ENCODE results near the gene TRAPPC2L.

The TRAPPC2L gene

DNA sequence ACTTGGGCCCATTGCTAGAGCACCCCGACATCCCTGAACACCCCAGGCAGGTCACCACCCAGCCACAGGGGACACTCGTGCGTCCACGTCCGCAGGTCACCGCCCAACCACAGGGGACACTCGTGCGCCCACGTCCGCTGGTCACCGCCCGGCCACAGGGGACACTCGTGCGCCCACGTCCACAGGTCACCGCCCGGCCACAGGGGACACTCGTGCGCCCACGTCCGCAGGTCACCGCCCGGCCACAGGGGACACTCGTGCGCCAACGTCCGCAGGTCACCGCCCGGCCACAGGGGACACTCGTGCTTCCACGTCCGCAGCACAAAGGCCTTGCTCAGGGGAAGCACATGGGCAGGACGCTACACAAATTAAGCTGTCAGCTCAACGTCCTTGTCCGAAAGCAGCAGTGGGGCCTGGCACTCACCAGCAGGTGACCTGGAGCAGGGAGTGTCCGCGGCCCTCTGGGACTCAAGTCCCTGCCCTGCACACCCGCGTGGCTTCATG, 17.8 kb upstream of the TRAPPC2L start:
- TF ChIP-seq, protein P1, sequence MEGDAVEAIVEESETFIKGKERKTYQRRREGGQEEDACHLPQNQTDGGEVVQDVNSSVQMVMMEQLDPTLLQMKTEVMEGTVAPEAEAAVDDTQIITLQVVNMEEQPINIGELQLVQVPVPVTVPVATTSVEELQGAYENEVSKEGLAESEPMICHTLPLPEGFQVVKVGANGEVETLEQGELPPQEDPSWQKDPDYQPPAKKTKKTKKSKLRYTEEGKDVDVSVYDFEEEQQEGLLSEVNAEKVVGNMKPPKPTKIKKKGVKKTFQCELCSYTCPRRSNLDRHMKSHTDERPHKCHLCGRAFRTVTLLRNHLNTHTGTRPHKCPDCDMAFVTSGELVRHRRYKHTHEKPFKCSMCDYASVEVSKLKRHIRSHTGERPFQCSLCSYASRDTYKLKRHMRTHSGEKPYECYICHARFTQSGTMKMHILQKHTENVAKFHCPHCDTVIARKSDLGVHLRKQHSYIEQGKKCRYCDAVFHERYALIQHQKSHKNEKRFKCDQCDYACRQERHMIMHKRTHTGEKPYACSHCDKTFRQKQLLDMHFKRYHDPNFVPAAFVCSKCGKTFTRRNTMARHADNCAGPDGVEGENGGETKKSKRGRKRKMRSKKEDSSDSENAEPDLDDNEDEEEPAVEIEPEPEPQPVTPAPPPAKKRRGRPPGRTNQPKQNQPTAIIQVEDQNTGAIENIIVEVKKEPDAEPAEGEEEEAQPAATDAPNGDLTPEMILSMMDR (IDR thresholded peaks at IDR 0.05), result peak; percentile 74
- Histone ChIP-seq H3K4me1 (ENCODE audit: control insufficient read depth in 1 of 2, insufficient read depth in 1 of 2, low read depth in 1 of 2, low read length in 1 of 2) (peaks cover 40 to 46% of the 10 kb centered on the region in 2 experiments), H3K27ac (peak overlapping the region; percentile 86), H3K27me3 (no peaks in the 10 kb centered on the region), H3K9me3 (no peaks in the 10 kb centered on the region), H3K4me3 (ENCODE audit: low read depth in 1 of 2, low read length in 1 of 2) (peak overlapping the region in 1 of 2 experiments; percentile 39), H3K36me3 (peaks cover 95% of the 10 kb centered on the region)

GRCh38 chr16:88839745-88840599, 17.0 kb upstream of the TRAPPC2L start:
- H3K4me3 ChIP-seq (ENCODE audit: low read depth in 1 of 2, low read length in 1 of 2), result peak overlapping the region; percentile 37 to 39
- H3K4me1 ChIP-seq (ENCODE audit: control insufficient read depth in 1 of 2, insufficient read depth in 1 of 2, low read depth in 1 of 2, low read length in 1 of 2), result peaks cover 40 to 46% of the 10 kb centered on the region in 2 experiments
- H3K9me3 ChIP-seq, result no peaks in the 10 kb centered on the region
- peak overlapping the region; percentile 86 for H3K27ac ChIP-seq
- TF ChIP-seq, protein P1 (IDR thresholded peaks at IDR 0.05), result no peak
- peaks cover 94% of the 10 kb centered on the region for H3K36me3 ChIP-seq
- no peaks in the 10 kb centered on the region for H3K27me3 ChIP-seq

- Histone ChIP-seq H3K4me3 (ENCODE audit: low read depth in 1 of 2, low read length in 1 of 2) (peak overlapping the region; percentile 37 to 39), H3K27ac (peak overlapping the region; percentile 86), H3K27me3 (no peaks in the 10 kb centered on the region), H3K36me3 (peaks cover 92% of the 10 kb centered on the region), H3K9me3 (no peaks in the 10 kb centered on the region), H3K4me1 (ENCODE audit: control insufficient read depth in 1 of 2, insufficient read depth in 1 of 2, low read depth in 1 of 2, low read length in 1 of 2) (peaks cover 40 to 46% of the 10 kb centered on the region in 2 experiments)
- TF ChIP-seq, protein P1 (IDR thresholded peaks at IDR 0.05), result no peak
Measured at GRCh38 chr16:88840600-88841215, 16.2 kb upstream of the TRAPPC2L start.

GRCh38 chr16:88841521-88842307, 15.2 kb upstream of the TRAPPC2L start:
- H3K9me3 ChIP-seq, result no peaks in the 10 kb centered on the region
- TF ChIP-seq, protein P1 (IDR thresholded peaks at IDR 0.05), result no peak
- H3K4me1 ChIP-seq (ENCODE audit: control insufficient read depth in 1 of 2, insufficient read depth in 1 of 2, low read depth in 1 of 2, low read length in 1 of 2), result peaks cover 40 to 46% of the 10 kb centered on the region in 2 experiments
- no peak overlapping the region for H3K4me3 ChIP-seq (ENCODE audit: low read depth in 1 of 2, low read length in 1 of 2)
- H3K27ac ChIP-seq, result peak overlapping the region; percentile 86
- peaks cover 88% of the 10 kb centered on the region for H3K36me3 ChIP-seq
- no peaks in the 10 kb centered on the region for H3K27me3 ChIP-seq

- Histone ChIP-seq H3K27me3 (no peaks in the 10 kb centered on the region), H3K27ac (peak overlapping the region; percentile 86), H3K36me3 (peaks cover 87% of the 10 kb centered on the region), H3K9me3 (no peaks in the 10 kb centered on the region), H3K4me1 (ENCODE audit: control insufficient read depth in 1 of 2, insufficient read depth in 1 of 2, low read depth in 1 of 2, low read length in 1 of 2) (peaks cover 40 to 46% of the 10 kb centered on the region in 2 experiments), H3K4me3 (ENCODE audit: low read depth in 1 of 2, low read length in 1 of 2) (no peak overlapping the region)
- TF ChIP-seq, protein P1 (IDR thresholded peaks at IDR 0.05), result no peak
Measured at GRCh38 chr16:88842308-88842756, 14.6 kb upstream of the TRAPPC2L start.

Measured in neutrophil (primary cell).